GM23338 (cell line): ENCODE results near the gene GTF3C5. TPM values are rescaled to one million over a fixed set of nuclear protein-coding genes. Genes with fewer than 3 reads are reported as not detected.

Experiments
- ATAC-seq: fragments of 200-7000 bp; cut with Tn5 transposase; 3 replicates; pipeline ENCODE4 v1.9.1; 2020
- DNase-seq: peaks from one replicate; pipeline ENCODE4 v3.0.0-alpha.2; 2015; ENCODE audit warnings: low spot score
- H2AFZ ChIP-seq: fragments of 200-600 bp; sonication (generic); 2 replicates; pipeline ENCODE4 v1.8.0; 2016; ENCODE audit warnings: antibody characterized with exemption, mild to moderate bottlenecking, moderate library complexity
- H3F3A ChIP-seq: fragments of 200-600 bp; sonication (generic); replicated peaks from 2 replicates; pipeline ENCODE4 v1.8.0; 2017; ENCODE audit warnings: antibody characterized with exemption, mixed run types, low read depth
- H3K27ac ChIP-seq: fragments of 200-600 bp; sonication (generic); 2 replicates; pipeline ENCODE4 v1.6.1; 2016; ENCODE audit warnings: low read depth
- H3K27me3 ChIP-seq: fragments of 200-600 bp; sonication (generic); 2 replicates; pipeline ENCODE4 v1.8.0; 2016; ENCODE audit warnings: mild to moderate bottlenecking, mixed run types, moderate library complexity; ENCODE audit not compliant: insufficient read depth
- H3K36me3 ChIP-seq: fragments of 200-600 bp; sonication (generic); 2 replicates; pipeline ENCODE4 v1.8.0; 2016; ENCODE audit warnings: mild to moderate bottlenecking; ENCODE audit not compliant: insufficient read depth
- H3K4me1 ChIP-seq: fragments of 200-600 bp; sonication (generic); 2 replicates; pipeline ENCODE4 v1.8.0; 2016; ENCODE audit warnings: mild to moderate bottlenecking, moderate library complexity; ENCODE audit not compliant: insufficient read depth
- H3K4me2 ChIP-seq: fragments of 200-600 bp; sonication (generic); 2 replicates; pipeline ENCODE4 v1.7.1; 2017; ENCODE audit warnings: mixed run types
- H3K4me3 ChIP-seq: fragments of 200-600 bp; sonication (generic); 2 replicates; pipeline ENCODE4 v1.6.1; 2016; ENCODE audit warnings: mixed run types
- H3K79me2 ChIP-seq: fragments of 200-600 bp; sonication (generic); replicated peaks from 2 replicates; pipeline ENCODE4 v1.8.0; 2017; ENCODE audit warnings: mild to moderate bottlenecking; ENCODE audit not compliant: insufficient read depth
- H3K9me2 ChIP-seq: fragments of 200-600 bp; sonication (generic); 2 replicates; pipeline ENCODE4 v1.8.0; 2017; ENCODE audit not compliant: insufficient read depth
- H4K20me1 ChIP-seq: fragments of 200-600 bp; sonication (generic); replicated peaks from 2 replicates; pipeline ENCODE4 v1.8.0; 2017; ENCODE audit warnings: mild to moderate bottlenecking; ENCODE audit not compliant: insufficient read depth
- H3K27ac Mint-ChIP-seq: 2 replicates; pipeline ENCODE4 v1.8.0; 2020; ENCODE audit warnings: inconsistent platforms, mild to moderate bottlenecking, moderate library complexity, mixed read lengths
- H3K27me3 Mint-ChIP-seq: 3 replicates; pipeline ENCODE4 v1.8.0; 2022; ENCODE audit warnings: low read depth, mild to moderate bottlenecking, moderate library complexity, mixed read lengths, inconsistent platforms; ENCODE audit not compliant: insufficient read depth, poor library complexity
- H3K36me3 Mint-ChIP-seq: 3 replicates; pipeline ENCODE4 v1.8.0; 2021; ENCODE audit warnings: low read depth, mild to moderate bottlenecking, inconsistent platforms, moderate library complexity, mixed read lengths
- H3K4me1 Mint-ChIP-seq: 3 replicates; pipeline ENCODE4 v1.8.0; 2020; ENCODE audit warnings: mild to moderate bottlenecking, inconsistent platforms, mixed read lengths
- H3K4me3 Mint-ChIP-seq: 3 replicates; pipeline ENCODE4 v1.8.0; 2021; ENCODE audit warnings: moderate library complexity, mild to moderate bottlenecking, inconsistent platforms, mixed read lengths
- H3K9me3 Mint-ChIP-seq: 3 replicates; pipeline ENCODE4 v1.8.0; 2020; ENCODE audit warnings: moderate library complexity, mild to moderate bottlenecking, inconsistent platforms, mixed read lengths
- CREB1 ChIP-seq: fragments of 250-450 bp; sonication (Bioruptor Pico); IDR thresholded peaks from 2 replicates; pipeline ENCODE4 v1.5.0; 2020; ENCODE audit warnings: low read depth, mild to moderate bottlenecking, moderate library complexity
- EZH2 ChIP-seq: fragments of 200-600 bp; sonication (generic); IDR thresholded peaks from one replicate; pipeline ENCODE4 v1.8.0; 2017; ENCODE audit warnings: antibody characterized with exemption, mild to moderate bottlenecking, low read depth; ENCODE audit not compliant: unreplicated experiment
- NANOG ChIP-seq: IDR thresholded peaks from 2 replicates; pipeline ENCODE4 v1.6.1; 2016; ENCODE audit warnings: antibody characterized with exemption, borderline replicate concordance
- POLR2AphosphoS5 ChIP-seq: IDR thresholded peaks from 2 replicates; pipeline ENCODE4 v1.6.1; 2016; ENCODE audit warnings: antibody characterized with exemption, low read depth
- REST ChIP-seq: IDR thresholded peaks from one replicate; pipeline ENCODE4 v1.6.1; 2018; ENCODE audit warnings: antibody characterized with exemption; ENCODE audit not compliant: unreplicated experiment
- STAT1 ChIP-seq: IDR thresholded peaks from one replicate; pipeline ENCODE4 v1.6.1; 2016; ENCODE audit warnings: antibody characterized with exemption; ENCODE audit not compliant: unreplicated experiment
- ZNF114 ChIP-seq: fragments of 250-450 bp; sonication (Bioruptor Pico); IDR thresholded peaks from 2 replicates; pipeline ENCODE4 v1.5.0; 2020; ENCODE audit warnings: mild to moderate bottlenecking, moderate library complexity
- ZNF331 ChIP-seq: fragments of 250-450 bp; sonication (Bioruptor Pico); IDR thresholded peaks from 2 replicates; pipeline ENCODE4 v1.5.0; 2020; ENCODE audit warnings: low read depth, mild to moderate bottlenecking, moderate library complexity
- polyA plus RNA-seq: library from polyadenylated mRNA; unstranded; fragments of >200 nt; fragmentation: Nextera tagmentation; extraction: Ambion mirVana; gene quantifications from 2 replicates; pipeline ENCODE4 v1.2.1, GENCODE V29; 2016
- total RNA-seq: library from RNA; depleted of rRNA; stranded (reverse); fragments of >200 nt; shearing (Covaris generic); gene quantifications from 2 replicates; pipeline ENCODE4 v1.2.3, GENCODE V29; 2014
- TF ChIP-seq, protein P1 (sequence below): IDR thresholded peaks from 2 replicates; pipeline ENCODE4 v1.6.1; 2016; ENCODE audit warnings: antibody characterized with exemption
- TF ChIP-seq, protein P2 (sequence below), 2 experiments: fragments of 200-600 bp in 1 of 2; sonication (generic) in 1 of 2; conservative IDR thresholded peaks; 2 replicates each; pipeline versions ENCODE4 v1.5.1 to v1.6.1; 2016 to 2017; ENCODE audit warnings: antibody characterized with exemption in 2 of 2, low read depth in 2 of 2, mild to moderate bottlenecking in 2 of 2, moderate library complexity in 1 of 2

GTF3C5 gene
- total and polyA plus RNA-seq, 2 experiments from 2014 or later, result 46.0 to 78.8 TPM

GRCh38 chr9:133057006-133057405 is 26.2 kb downstream of the GTF3C5 start (continued):
- no peak for TF ChIP-seq CREB1
- no peak for TF ChIP-seq STAT1
- TF ChIP-seq ZNF114 (CRISPR knock-in tag), result no peak

- no peak overlapping the region for H3K27ac ChIP-seq
- no peaks in the 10 kb centered on the region for H3K9me2 ChIP-seq
- H3K27me3 Mint-ChIP-seq, result peaks cover 5% of the 10 kb centered on the region
- H3K9me3 Mint-ChIP-seq, result no peaks in the 10 kb centered on the region
- ATAC-seq (no peak), DNase-seq (no peak)
- H3K4me3 Mint-ChIP-seq, result no peak overlapping the region
- no peak overlapping the region for H3K4me2 ChIP-seq
- H3K27me3 ChIP-seq, result no peaks in the 10 kb centered on the region
- no peak overlapping the region for H2AFZ ChIP-seq
- TF ChIP-seq REST, result no peak
- no peak for TF ChIP-seq EZH2
- no peak for TF ChIP-seq POLR2AphosphoS5
- TF ChIP-seq ZNF114 (CRISPR knock-in tag), result no peak
- TF ChIP-seq ZNF331, result no peak
- TF ChIP-seq NANOG, result no peak
- TF ChIP-seq, protein P1, sequence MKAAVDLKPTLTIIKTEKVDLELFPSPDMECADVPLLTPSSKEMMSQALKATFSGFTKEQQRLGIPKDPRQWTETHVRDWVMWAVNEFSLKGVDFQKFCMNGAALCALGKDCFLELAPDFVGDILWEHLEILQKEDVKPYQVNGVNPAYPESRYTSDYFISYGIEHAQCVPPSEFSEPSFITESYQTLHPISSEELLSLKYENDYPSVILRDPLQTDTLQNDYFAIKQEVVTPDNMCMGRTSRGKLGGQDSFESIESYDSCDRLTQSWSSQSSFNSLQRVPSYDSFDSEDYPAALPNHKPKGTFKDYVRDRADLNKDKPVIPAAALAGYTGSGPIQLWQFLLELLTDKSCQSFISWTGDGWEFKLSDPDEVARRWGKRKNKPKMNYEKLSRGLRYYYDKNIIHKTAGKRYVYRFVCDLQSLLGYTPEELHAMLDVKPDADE, result no peak
- TF ChIP-seq, protein P2, sequence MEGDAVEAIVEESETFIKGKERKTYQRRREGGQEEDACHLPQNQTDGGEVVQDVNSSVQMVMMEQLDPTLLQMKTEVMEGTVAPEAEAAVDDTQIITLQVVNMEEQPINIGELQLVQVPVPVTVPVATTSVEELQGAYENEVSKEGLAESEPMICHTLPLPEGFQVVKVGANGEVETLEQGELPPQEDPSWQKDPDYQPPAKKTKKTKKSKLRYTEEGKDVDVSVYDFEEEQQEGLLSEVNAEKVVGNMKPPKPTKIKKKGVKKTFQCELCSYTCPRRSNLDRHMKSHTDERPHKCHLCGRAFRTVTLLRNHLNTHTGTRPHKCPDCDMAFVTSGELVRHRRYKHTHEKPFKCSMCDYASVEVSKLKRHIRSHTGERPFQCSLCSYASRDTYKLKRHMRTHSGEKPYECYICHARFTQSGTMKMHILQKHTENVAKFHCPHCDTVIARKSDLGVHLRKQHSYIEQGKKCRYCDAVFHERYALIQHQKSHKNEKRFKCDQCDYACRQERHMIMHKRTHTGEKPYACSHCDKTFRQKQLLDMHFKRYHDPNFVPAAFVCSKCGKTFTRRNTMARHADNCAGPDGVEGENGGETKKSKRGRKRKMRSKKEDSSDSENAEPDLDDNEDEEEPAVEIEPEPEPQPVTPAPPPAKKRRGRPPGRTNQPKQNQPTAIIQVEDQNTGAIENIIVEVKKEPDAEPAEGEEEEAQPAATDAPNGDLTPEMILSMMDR (conservative IDR thresholded peaks at IDR 0.05; ENCODE audit: low read depth in 2 of 2), result no peak
- peaks cover 16% of the 10 kb centered on the region for H3K4me1 ChIP-seq
- H3K36me3 ChIP-seq, result no peaks in the 10 kb centered on the region; the same call in 1 of the 2 replicates
- H3K4me3 ChIP-seq, result no peak overlapping the region
- H4K20me1 ChIP-seq, result no peaks in the 10 kb centered on the region
- H3K27ac Mint-ChIP-seq, result no peak overlapping the region
- 0 out of 2 replicates have a peak, but pooled peaks cover 8% of the 10 kb centered on the region for H3F3A ChIP-seq
- peaks cover 29% of the 10 kb centered on the region for H3K4me1 Mint-ChIP-seq
- peaks cover 39% of the 10 kb centered on the region for H3K36me3 Mint-ChIP-seq
- no peaks in the 10 kb centered on the region for H3K79me2 ChIP-seq
Measured at GRCh38 chr9:133057553-133057952, 26.8 kb downstream of the GTF3C5 start.
